IgD-negative memory B cell (primary cell): Measurements from ENCODE around the gene AK1. TPM values are rescaled to one million over a fixed set of nuclear protein-coding genes. Genes with fewer than 3 reads are reported as not detected.
A peak's percentile ranks its signal among the peaks of the same experiment; 100 is the strongest.

Experiments
- H3K27ac Mint-ChIP-seq, 3 donors: one replicate each; pipeline ENCODE4 v1.8.0; 2020 to 2022; ENCODE audit warnings: mild to moderate bottlenecking in 3 of 3, mixed read lengths in 3 of 3, moderate library complexity in 1 of 3
- H3K27me3 Mint-ChIP-seq: one replicate; pipeline ENCODE4 v1.8.0; 2021; ENCODE audit warnings: mixed read lengths
- H3K36me3 Mint-ChIP-seq: one replicate; pipeline ENCODE4 v1.8.0; 2020; ENCODE audit warnings: mild to moderate bottlenecking, mixed read lengths
- H3K4me1 Mint-ChIP-seq, 3 donors: one replicate each; pipeline ENCODE4 v1.8.0; 2020 to 2022; ENCODE audit warnings: mixed read lengths in 3 of 3, mild to moderate bottlenecking in 1 of 3
- H3K4me3 Mint-ChIP-seq, 4 donors: one replicate each; pipeline ENCODE4 v1.8.0; 2020 to 2022; ENCODE audit warnings: mild to moderate bottlenecking in 4 of 4, mixed read lengths in 4 of 4, moderate library complexity in 3 of 4
- H3K9me3 Mint-ChIP-seq, 3 donors: one replicate each; pipeline ENCODE4 v1.8.0; 2020 to 2021; ENCODE audit warnings: mixed read lengths in 3 of 3, mild to moderate bottlenecking in 1 of 3
- polyA plus RNA-seq: library from polyadenylated mRNA; unstranded; fragments of 300-500 nt; fragmentation: Illumina TruSeq; gene quantifications from one replicate; pipeline ENCODE4 v1.2.3, GENCODE V29; 2021

The AK1 gene, protein sequence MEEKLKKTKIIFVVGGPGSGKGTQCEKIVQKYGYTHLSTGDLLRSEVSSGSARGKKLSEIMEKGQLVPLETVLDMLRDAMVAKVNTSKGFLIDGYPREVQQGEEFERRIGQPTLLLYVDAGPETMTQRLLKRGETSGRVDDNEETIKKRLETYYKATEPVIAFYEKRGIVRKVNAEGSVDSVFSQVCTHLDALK
- 0.10 TPM for polyA plus RNA-seq

DNA sequence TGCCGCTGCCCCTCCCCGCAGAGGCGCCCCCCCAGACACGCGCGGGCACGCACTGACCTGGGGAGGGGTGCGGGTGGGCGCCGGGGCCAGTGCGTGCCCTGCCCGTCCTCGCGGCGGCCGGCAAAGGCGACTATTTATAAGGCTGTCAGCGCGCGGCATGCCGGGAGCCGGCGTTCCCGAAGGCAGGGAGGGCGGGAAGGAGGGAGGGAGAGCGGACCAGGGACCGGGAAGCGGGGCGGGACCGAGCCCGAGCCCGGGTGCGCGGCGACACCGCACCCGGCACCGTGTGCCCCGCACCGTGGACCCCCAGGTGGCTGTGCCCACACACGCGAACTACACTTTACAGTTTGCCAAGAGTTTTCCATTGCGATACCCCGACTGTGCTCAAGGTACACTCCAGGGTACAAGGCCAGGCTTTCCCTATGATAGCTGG, at the start of gene AK1:
Gene AK1 (minus strand): TSS at position 110 of the 433 bp plus-strand sequence. CDS start 3,058 bp downstream, outside the sequence.
- H3K4me3 Mint-ChIP-seq = peak within 1 kb of the TSS in 3 of 4 donors; percentile 45 to 82 (median 46)

DNA sequence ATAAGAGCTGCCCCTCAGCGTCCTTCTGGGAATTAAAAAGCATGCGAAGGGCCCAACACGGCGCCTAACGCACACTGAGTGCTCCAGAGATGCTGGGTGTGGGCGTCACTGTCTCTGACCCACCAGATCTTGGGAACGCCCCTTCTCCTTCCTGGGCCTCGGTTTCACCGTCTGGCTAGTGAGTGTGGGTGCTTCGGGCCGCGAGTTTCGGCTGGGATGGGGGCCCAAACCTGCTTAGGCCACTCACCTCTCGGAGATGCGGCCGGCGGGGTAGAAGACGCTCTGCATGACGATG, 49.4 kb upstream of the AK1 start:
- Mint-ChIP-seq H3K4me1 (peaks cover 7 to 18% (median 16%) of the 10 kb centered on the region in 3 donors), H3K27ac (peak overlapping the region in 1 of 3 donors; percentile 45), H3K27me3 (peaks cover 1% of the 10 kb centered on the region), H3K36me3 (peaks cover 4% of the 10 kb centered on the region), H3K4me3 (peak overlapping the region; percentile 72 to 89 (median 78)), H3K9me3 (no peaks in the 10 kb centered on the region)

More for the DNA sequence above, at the start of gene AK1:
- Mint-ChIP-seq H3K9me3 (no peaks in the 10 kb centered on the region), H3K27me3 (peaks cover 10% of the 10 kb centered on the region), H3K36me3 (no peaks in the 10 kb centered on the region), H3K4me1 (peaks cover 11 to 17% (median 14%) of the 10 kb centered on the region in 3 donors), H3K27ac (peak within 1 kb of the TSS in 2 of 3 donors; percentile 13 to 75)

DNA sequence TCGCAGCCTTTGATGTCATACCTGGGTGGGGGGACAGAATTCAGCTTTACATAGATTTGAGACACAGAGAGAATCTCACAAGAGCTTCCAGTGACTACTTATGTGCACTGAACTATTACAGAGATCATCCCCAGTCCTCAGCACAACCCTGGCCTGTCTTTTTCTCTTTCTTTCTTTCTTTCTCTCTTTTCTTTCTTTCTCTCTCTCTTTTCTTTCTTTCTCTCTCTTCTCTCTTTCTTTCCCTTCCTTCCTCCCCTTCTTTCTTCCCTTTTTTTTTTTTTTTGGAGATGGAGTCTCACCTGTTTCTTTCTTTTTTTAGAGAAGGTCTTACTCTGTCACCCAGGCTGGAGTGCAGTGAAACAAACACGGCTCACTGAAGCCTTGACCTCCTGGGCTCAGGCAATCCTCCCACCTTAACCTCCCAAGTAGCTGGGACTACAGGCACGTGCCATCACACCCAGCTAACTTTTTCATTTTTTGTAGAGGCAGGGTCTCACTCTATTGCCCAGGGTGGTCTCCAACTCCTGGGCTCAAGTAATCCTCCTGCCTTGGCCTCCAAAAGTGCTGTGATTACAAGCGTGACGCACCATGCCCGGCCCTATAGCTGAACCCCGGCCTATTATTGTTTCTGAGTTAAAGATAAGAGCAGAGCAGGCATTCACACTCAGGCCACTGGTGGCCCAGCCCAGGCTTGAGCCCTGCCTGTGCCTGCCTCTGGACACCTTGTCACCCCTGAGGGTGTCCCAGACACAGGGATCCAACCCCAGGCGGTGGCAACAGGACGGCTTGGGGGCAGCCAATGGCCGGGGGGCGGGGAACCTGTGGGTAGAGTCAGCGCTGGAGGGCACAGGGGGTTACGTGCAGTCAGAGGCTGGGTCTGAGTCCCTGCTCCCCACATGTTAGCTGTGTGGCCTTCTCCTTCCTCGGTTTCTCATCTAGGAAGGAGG, 48.8 kb upstream of the AK1 start:
- Mint-ChIP-seq H3K4me3 (peak overlapping the region in 3 of 4 donors; percentile 72 to 89 (median 78)), H3K9me3 (no peaks in the 10 kb centered on the region), H3K36me3 (peaks cover 2% of the 10 kb centered on the region), H3K4me1 (peaks cover 9 to 15% (median 10%) of the 10 kb centered on the region in 3 donors), H3K27ac (peak overlapping the region in 1 of 3 donors; percentile 45), H3K27me3 (peaks cover 1% of the 10 kb centered on the region)

DNA sequence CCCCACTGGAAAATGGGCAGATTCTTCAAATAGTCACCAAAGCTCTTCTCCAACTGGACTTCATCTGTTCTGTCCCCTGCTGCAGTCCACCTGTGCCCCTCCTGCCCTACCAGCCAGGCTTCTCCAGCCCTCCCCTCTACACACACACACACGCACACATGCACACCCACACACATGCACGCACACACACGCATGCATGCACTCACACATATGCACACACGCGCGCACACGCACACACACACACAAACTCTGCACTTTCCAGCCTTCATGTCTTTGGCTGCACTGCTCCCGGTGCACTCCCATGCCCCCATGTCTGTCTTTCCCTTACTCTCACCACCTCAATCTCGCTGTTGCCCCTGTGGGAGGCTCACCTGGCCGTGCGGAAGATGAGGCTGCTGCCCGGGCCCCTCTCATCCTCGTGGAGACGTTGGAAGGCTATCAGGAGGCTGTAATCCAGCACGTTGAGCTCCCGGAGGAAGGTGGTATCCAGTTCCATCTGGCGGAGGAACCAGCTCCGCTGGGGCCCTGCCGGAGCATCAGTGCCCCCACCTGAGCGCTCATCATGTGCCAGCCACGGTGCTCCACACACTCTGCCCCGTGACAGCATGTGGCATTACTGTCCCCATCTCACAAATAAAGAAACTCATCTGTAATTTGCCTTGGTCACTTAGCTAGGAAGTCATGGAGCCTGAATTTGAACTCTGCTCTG, 47.4 kb upstream of the AK1 start:
- peaks cover 3 to 8% (median 5%) of the 10 kb centered on the region in 3 donors for H3K4me1 Mint-ChIP-seq
- H3K36me3 Mint-ChIP-seq = peaks cover 2% of the 10 kb centered on the region
- H3K4me3 Mint-ChIP-seq = peak overlapping the region in 1 of 4 donors; percentile 33
- peak overlapping the region in 1 of 3 donors; percentile 83 for H3K27ac Mint-ChIP-seq
- H3K27me3 Mint-ChIP-seq = peaks cover 1% of the 10 kb centered on the region
- H3K9me3 Mint-ChIP-seq = no peaks in the 10 kb centered on the region

DNA sequence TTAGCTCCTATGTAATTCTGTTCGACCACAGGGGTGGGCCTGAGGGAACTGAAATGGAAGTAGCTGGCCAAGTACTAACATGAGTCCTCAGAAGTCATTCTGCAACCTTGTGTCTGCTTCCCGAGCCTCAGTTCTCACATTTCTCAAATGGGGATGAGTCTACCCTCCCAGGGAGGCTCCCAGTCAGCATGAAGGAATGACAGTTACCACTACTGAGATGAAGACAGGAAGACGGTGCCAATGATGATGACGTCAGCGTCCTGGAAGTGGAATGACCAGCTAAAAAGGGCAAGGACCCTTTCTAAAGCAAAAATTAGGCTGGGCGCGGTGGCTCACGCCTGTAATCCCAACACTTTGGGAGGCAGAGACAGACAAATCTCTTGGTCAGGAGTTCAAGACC, 46.3 kb upstream of the AK1 start:
- H3K27me3 Mint-ChIP-seq = peaks cover under 1% of the 10 kb centered on the region
- no peaks in the 10 kb centered on the region for H3K9me3 Mint-ChIP-seq
- H3K4me3 Mint-ChIP-seq = no peak overlapping the region
- H3K4me1 Mint-ChIP-seq = peaks cover 3 to 16% (median 10%) of the 10 kb centered on the region in 3 donors
- no peak overlapping the region for H3K27ac Mint-ChIP-seq
- peaks cover 2% of the 10 kb centered on the region for H3K36me3 Mint-ChIP-seq

DNA sequence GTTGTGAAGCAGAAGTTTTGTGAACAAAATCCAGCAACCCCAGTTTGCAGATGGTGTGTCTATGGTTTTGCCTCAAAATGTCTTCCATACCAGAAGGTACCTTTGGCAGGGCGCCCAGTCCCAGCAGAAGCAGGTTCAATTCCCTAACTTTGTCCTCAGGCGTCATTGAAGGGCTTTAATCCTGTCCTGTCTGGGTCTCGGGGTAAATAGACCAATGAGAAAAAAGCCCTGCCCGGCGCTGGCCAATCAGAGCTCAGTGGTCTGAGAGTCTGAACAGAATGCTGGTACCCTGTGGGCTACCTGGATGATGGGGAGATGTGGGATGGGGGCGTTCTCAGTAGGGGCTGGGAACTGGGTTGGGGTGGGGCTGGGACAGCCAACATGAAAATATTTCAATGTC, 45.6 kb upstream of the AK1 start:
- Mint-ChIP-seq H3K27me3 (no peaks in the 10 kb centered on the region), H3K9me3 (no peaks in the 10 kb centered on the region), H3K27ac (no peak overlapping the region), H3K4me3 (no peak overlapping the region), H3K4me1 (peaks cover 8 to 18% (median 16%) of the 10 kb centered on the region in 3 donors), H3K36me3 (peaks cover 2% of the 10 kb centered on the region)

DNA sequence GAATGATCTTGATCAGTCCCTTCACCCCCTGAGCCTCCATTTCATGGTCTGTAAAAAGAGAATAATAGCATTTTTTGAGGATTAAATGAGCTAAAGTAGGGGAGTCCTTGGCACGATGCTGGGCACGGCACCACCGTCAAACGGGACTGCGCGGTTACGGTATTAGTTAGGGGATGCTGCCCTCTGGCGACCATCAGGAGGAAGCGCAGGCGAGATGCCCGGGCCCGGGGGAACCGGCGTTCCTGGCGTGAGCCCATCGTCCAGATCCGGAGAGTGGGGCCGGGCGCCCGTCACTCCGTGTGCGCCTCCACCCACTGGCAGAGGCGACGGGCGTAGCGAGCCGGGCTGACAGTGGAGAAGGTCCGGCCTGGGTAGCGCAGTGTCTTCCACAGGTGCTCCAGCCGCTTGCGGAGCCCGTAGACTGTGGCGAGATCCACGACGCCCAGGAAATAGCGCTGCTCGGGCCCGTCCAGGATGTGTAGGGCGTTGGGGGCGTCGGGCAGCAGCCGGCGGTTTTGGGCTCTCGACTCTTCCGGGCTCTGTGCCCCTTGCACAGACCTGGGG, 44.2 kb upstream of the AK1 start:
- no peaks in the 10 kb centered on the region for H3K27me3 Mint-ChIP-seq
- peaks cover 14 to 24% (median 24%) of the 10 kb centered on the region in 3 donors for H3K4me1 Mint-ChIP-seq
- H3K27ac Mint-ChIP-seq = peak overlapping the region in 1 of 3 donors; percentile 81
- H3K4me3 Mint-ChIP-seq = peak overlapping the region in 3 of 4 donors; percentile 62 to 79 (median 68)
- peaks cover 2% of the 10 kb centered on the region for H3K36me3 Mint-ChIP-seq
- no peaks in the 10 kb centered on the region for H3K9me3 Mint-ChIP-seq

DNA sequence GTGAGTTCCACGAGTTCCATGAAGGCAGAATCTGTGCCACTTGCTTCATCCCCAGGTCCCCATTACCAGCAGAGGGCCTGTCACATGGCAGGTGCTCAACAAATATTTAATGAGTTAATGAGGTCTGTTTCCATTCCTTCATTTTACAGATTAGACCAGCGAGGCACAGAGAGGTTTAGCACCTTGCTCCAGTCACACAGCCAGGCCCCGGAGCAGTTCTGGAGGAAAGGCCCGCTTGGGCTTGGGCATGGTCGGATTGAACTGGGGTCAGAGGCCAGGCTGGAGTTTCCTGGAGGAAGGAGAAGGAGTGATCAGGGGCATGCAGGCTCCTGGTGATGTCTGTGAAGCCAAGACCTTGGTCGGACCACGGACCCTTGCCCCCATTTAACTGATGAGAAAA, 43.3 kb upstream of the AK1 start:
- Mint-ChIP-seq H3K27ac (peak overlapping the region in 1 of 3 donors; percentile 96), H3K9me3 (peaks cover 0 to under 1% (median 0%) of the 10 kb centered on the region in 3 donors), H3K4me3 (no peak overlapping the region), H3K27me3 (no peaks in the 10 kb centered on the region), H3K36me3 (peaks cover 3% of the 10 kb centered on the region), H3K4me1 (peaks cover 16 to 26% (median 24%) of the 10 kb centered on the region in 3 donors)

DNA sequence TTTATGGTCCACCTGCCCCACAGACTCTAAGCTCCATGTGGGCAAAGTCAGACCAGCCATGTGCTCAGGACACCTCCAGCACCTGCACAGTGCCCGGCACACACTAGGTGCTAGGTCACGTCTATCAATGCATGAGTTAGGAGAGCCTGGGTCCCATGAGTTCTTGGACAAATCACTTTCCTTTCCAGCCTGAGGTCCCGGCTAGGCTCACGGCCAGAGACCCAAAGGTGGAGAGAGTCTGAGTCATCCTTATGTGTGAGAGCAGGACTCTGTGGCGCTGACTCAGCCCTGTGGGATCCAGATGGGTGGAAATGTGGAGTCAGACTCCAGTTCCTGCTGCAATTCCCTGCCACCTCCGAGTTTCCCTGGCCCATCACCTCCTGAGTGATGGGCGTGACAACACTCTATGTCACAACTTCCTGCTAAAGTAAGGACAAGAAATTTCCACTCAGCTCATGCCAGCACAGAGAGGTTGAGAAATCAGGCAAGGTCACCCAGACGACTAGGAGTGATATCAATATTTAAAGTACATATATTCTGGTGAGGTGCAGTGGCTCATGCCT, 41.9 kb upstream of the AK1 start:
- H3K36me3 Mint-ChIP-seq = peaks cover 2% of the 10 kb centered on the region
- peak overlapping the region; percentile 96 to 99 (median 97) for H3K27ac Mint-ChIP-seq
- no peaks in the 10 kb centered on the region for H3K27me3 Mint-ChIP-seq
- H3K4me3 Mint-ChIP-seq = peak overlapping the region in 1 of 4 donors; percentile 77
- peaks cover 20 to 31% (median 24%) of the 10 kb centered on the region in 3 donors for H3K4me1 Mint-ChIP-seq
- peaks cover 0 to 2% (median 0%) of the 10 kb centered on the region in 3 donors for H3K9me3 Mint-ChIP-seq

DNA sequence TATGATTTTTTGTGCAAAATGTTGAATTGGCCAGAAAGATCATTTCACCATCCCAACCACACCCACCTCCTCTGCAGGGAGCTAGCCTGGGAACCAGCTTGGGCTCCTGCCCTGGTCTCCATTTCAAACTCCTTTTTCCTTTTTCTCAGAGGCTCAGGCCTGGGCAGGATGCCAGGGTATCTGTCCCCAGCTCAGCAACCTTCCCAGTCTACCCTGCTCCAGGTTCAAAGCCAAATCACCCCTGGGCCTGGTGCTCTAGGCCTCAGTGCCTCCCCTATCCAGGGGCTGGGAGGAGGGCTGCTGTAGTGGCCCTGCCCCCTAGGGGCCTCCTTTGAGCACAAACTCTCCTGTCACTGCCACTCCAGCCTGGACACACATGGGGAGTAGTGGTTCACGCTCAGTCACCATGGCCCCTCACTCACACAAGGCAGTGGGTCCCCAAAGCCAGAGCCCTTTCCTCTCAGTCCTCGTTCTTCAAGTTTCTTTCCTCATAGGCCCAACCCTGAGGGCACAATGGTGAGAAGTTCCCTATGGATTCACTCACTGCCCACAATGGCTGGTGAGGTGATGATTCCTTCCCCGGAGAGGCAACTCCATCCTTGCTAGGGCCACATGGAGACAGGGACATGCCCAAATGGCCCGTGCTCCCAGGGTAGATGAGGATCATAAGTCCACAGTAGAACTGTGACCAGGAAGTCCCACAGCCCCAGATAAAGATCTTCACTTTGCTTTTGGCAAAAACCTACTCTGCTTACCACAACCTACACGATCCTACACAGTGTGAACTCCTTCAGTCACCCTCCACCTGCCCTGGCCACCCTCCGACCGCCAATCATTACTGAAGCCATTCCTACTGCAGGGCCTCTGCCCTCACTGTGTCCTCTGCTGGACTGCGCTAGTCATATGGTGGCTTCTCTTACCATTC, 41.0 kb upstream of the AK1 start:
- peaks cover 0 to 2% (median 0%) of the 10 kb centered on the region in 3 donors for H3K9me3 Mint-ChIP-seq

DNA sequence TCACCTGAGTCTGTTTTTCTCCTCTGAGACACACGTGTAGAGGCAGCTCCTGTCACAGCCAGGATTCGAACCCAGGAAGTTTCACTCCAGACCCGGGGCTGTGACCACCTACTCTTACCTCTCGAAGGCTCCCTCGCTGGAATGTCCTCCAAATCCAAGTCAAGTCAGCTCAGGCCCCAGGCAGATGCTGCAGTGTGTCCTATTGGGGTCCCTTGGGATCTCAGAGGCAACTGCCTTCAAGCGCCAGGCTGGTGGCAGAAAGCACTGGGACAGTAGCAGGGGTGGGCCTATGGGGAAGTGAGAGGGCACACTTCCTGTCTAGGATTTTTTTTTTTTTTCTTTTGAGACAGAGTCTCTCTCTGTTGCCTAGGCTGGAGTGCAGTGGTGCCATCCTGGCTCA, 40.1 kb upstream of the AK1 start:
- H3K9me3 Mint-ChIP-seq = peaks cover 0 to 2% (median 0%) of the 10 kb centered on the region in 3 donors
- H3K27ac Mint-ChIP-seq = peak overlapping the region; percentile 96 to 99 (median 97)
- no peaks in the 10 kb centered on the region for H3K27me3 Mint-ChIP-seq
- H3K4me1 Mint-ChIP-seq = peaks cover 21 to 42% (median 24%) of the 10 kb centered on the region in 3 donors
- H3K4me3 Mint-ChIP-seq = peak overlapping the region; percentile 77 to 98 (median 92)
- peaks cover 2% of the 10 kb centered on the region for H3K36me3 Mint-ChIP-seq

More for the DNA sequence above, 41.0 kb upstream of the AK1 start:
- Mint-ChIP-seq H3K27me3 (no peaks in the 10 kb centered on the region), H3K27ac (peak overlapping the region; percentile 96 to 99 (median 97)), H3K4me3 (peak overlapping the region; percentile 12 to 98 (median 86)), H3K4me1 (peaks cover 20 to 36% (median 24%) of the 10 kb centered on the region in 3 donors), H3K36me3 (peaks cover 2% of the 10 kb centered on the region)

DNA sequence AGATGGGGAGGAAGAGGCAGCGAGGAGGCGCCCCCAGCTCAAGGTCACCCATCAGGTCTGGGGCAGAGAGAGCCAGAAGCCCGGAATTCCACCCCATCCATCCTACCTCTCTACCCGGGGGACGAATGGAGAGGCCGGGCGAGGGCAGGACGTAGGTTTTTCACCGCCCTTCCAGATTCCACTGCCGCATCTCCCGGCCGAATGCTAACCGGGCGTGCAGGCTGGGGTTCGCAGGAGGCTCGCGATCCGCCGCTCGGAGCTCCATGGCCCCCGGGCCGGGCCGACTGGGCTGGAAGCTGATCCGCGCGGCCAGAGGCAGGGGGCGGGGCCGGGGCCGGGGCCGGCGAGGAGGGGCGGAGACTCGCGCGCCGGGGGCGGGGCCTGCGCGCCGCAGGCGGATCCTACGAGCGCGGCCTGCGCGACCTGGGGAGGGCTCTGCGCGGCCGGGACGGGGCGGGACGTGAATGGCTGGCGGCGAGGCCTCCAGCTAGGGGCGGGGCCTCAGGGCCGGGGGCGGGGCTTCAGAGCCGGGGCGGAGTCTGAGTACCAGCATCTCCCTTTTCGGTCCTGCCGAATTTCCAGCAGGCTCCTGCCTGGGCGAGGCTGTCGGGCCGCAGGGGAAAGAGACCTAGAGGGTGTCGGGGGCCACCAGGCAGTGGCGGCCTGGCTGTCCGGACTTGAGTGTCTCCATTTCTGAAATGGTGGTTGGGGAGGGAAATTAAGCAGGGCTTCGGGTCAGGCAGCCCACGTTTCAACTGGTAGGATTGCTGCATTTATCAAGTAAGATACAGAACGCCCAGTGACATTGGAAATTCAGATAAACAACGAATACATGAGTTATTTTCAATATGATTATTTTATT, 39.5 kb upstream of the AK1 start, which contains the start of gene ST6GALNAC4:
Gene ST6GALNAC4 (minus strand): TSS at position 322 of the 862 bp plus-strand sequence. CDS start 622 bp downstream, outside the sequence.
- Mint-ChIP-seq H3K9me3 (peaks cover 0 to 2% (median 0%) of the 10 kb centered on the region in 3 donors), H3K4me1 (peaks cover 22 to 42% (median 24%) of the 10 kb centered on the region in 3 donors), H3K27me3 (no peaks in the 10 kb centered on the region), H3K36me3 (peaks cover 2% of the 10 kb centered on the region), H3K4me3 (peak within 1 kb of the TSS; percentile 77 to 98 (median 92)), H3K27ac (peak within 1 kb of the TSS; percentile 96 to 99 (median 97))
